Upper lobe of left lung (tissue), 4 donors: Measurements from ENCODE around the gene KLHL29.

Experiments
- CTCF ChIP-seq, 6 experiments: fragments of 450-650 bp in 4 of 6; fragments of 200-600 bp in 2 of 6; sonication (generic) in 2 of 6; IDR thresholded peaks; one replicate each; pipeline ENCODE4 v1.5.1; 2016 to 2019; ENCODE audit warnings: antibody characterized with exemption in 6 of 6
- POLR2A ChIP-seq, 4 donors: fragments of 450-650 bp; IDR thresholded peaks; one replicate each; pipeline ENCODE4 v1.5.1; 2016 to 2017; ENCODE audit warnings: antibody characterized with exemption in 4 of 4, mild to moderate bottlenecking in 2 of 4

- no peak for TF ChIP-seq CTCF (IDR thresholded peaks at IDR 0.05)
- no peak for TF ChIP-seq POLR2A (IDR thresholded peaks at IDR 0.05)
These were observed 233.3 kb downstream of the KLHL29 start for GRCh38 chr2:23618265-23618664.
